ENCODE results near the gene FOXJ2. TPM values are rescaled to one million over a fixed set of nuclear protein-coding genes. Genes with fewer than 3 reads are reported as not detected.

FOXJ2 gene
- total RNA-seq, 1 experiment from 2014 or later = 5.5 TPM

DNA sequence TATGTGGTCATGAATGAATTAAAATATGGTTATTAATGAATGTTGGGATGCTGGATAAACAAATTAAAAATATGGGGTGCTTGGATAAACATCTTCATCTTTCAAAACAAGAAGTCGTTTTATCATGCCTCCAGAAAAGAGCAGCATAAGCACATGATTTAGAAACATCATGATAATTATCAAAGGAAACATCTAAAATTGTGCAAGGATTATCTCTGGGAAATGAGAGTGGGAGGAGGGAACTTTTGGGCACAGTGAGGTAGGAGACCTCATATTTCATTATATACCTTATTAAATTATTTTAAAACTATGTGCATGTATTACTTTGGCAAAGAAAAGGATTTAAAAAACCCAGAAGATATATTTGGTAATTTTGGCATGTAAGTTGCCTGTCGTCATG, 24.8 kb downstream of the FOXJ2 start:
- no peak overlapping the region for H3K4me2 ChIP-seq (ENCODE audit: insufficient read depth, insufficient read length, low read length)
- H4K20me1 ChIP-seq (ENCODE audit: control insufficient read depth, insufficient read depth, insufficient read length) = no peaks in the 10 kb centered on the region
- Mint-ChIP-seq H3K27ac (no peak overlapping the region), H3K27me3 (ENCODE audit: low read depth) (peaks cover 1% of the 10 kb centered on the region; the same call in 1 of the 2 replicates), H3K4me1 (peaks cover 6 to 13% of the 10 kb centered on the region in 2 experiments), H3K36me3 (ENCODE audit: insufficient read depth in 1 of 3, low read depth in 3 of 3) (peaks cover 0 to 5% (median 0%) of the 10 kb centered on the region in 3 experiments; a peak in 2 of 7 replicates), H3K4me3 (no peak overlapping the region), H3K9me3 (no peaks in the 10 kb centered on the region)
- H2BK15ac ChIP-seq (ENCODE audit: low read depth, low read length) = no peak overlapping the region
- no peak overlapping the region for H3K27ac ChIP-seq (ENCODE audit: insufficient read length, low read depth, low read length)
- H3K4me1 ChIP-seq (ENCODE audit: insufficient read depth, low read length) = no peaks in the 10 kb centered on the region; the same call in 1 of the 2 replicates
- no peak overlapping the region for H2AFZ ChIP-seq (ENCODE audit: low read length)
- no peak overlapping the region for H4K8ac ChIP-seq (replicated peaks; ENCODE audit: insufficient read length, low read depth, low read length)
- H2BK12ac ChIP-seq (ENCODE audit: insufficient read length, low read depth, low read length) = no peak overlapping the region
- no peak overlapping the region for H3K56ac ChIP-seq (ENCODE audit: insufficient read length, low read depth, low read length)
- H3K18ac ChIP-seq (ENCODE audit: insufficient read length, low read depth, low read length) = no peak overlapping the region
- no peak overlapping the region for H2BK120ac ChIP-seq (ENCODE audit: low read depth, low read length, poor library complexity, severe bottlenecking)
- H3K79me1 ChIP-seq (ENCODE audit: insufficient read depth, low read depth, low read length, poor library complexity, severe bottlenecking) = no peaks in the 10 kb centered on the region
- TF ChIP-seq CTCF (conservative IDR thresholded peaks at IDR 0.05) = no peak
- no peak overlapping the region for H3T11ph ChIP-seq (ENCODE audit: low read length)
- H3K4ac ChIP-seq (ENCODE audit: low read depth, low read length) = no peak overlapping the region
- no CpG with 5 or more reads among the region's 2 CpGs for WGBS (ENCODE audit: extremely low coverage, insufficient read length, low lambda C conversion rate)
- H3K9me3 ChIP-seq (ENCODE audit: control insufficient read depth, low read depth, low read length) = no peaks in the 10 kb centered on the region
- H3K27me3 ChIP-seq (ENCODE audit: insufficient read depth, low read length) = no peaks in the 10 kb centered on the region
- no peak overlapping the region for H3K23ac ChIP-seq (ENCODE audit: insufficient read length, low read depth, low read length)
- no peak overlapping the region for H4K91ac ChIP-seq (ENCODE audit: insufficient read length, low read depth, low read length)
- H2BK20ac ChIP-seq (ENCODE audit: low read depth, low read length, poor library complexity, severe bottlenecking) = no peak overlapping the region
- H4K5ac ChIP-seq (ENCODE audit: insufficient read length, low read depth, low read length) = no peak overlapping the region
- no peaks in the 10 kb centered on the region for H3K79me2 ChIP-seq (ENCODE audit: insufficient read depth, low read length)
- H3K14ac ChIP-seq (ENCODE audit: insufficient read depth, low read length) = no peak overlapping the region
- no peak for DNase-seq
- H3K9ac ChIP-seq (ENCODE audit: extremely low read depth, insufficient read length, low read length) = no peak overlapping the region
- H2AK5ac ChIP-seq (ENCODE audit: insufficient read length, low read length) = no peak overlapping the region
- no peaks in the 10 kb centered on the region for H3K23me2 ChIP-seq (ENCODE audit: insufficient read length, low read depth, low read length, poor library complexity, severe bottlenecking)
- H2BK5ac ChIP-seq (ENCODE audit: insufficient read length, low read length) = no peak overlapping the region

All from H9 (cell line).